Measurements from ENCODE around the gene COL4A1. TPM values are rescaled to one million over a fixed set of nuclear protein-coding genes. Genes with fewer than 3 reads are reported as not detected.

Gene COL4A1
- total RNA-seq, 1 experiment from 2014 or later: 0.12 TPM

GRCh38 chr13:110216398-110217041 is 90.4 kb downstream of the COL4A1 start:
- DNase-seq: no peak
- Mint-ChIP-seq H3K9me3 (ENCODE audit: low read depth, unreplicated experiment) (no peaks in the 10 kb centered on the region), H3K27ac (ENCODE audit: unreplicated experiment) (no peak overlapping the region), H3K4me1 (ENCODE audit: low read depth, unreplicated experiment) (no peaks in the 10 kb centered on the region), H3K4me3 (ENCODE audit: low read depth, unreplicated experiment) (no peak overlapping the region), H3K36me3 (ENCODE audit: insufficient read depth, unreplicated experiment) (no peaks in the 10 kb centered on the region), H3K27me3 (ENCODE audit: unreplicated experiment) (no peaks in the 10 kb centered on the region)
- no peak for TF ChIP-seq CTCF (IDR thresholded peaks at IDR 0.05; ENCODE audit: unreplicated experiment)
- CTCF ChIA-PET: interaction anchor here (0.6 kb wide), 1 partner anchor 31 kb away, joined by 3 read pairs; no protein-coding TSS in a partner anchor
- no TSS peak for BruUV-seq (replicated peaks)
- intact Hi-C loops (cut with micrococcal nuclease; ENCODE audit: unreplicated experiment): no loop called here

- no peaks in the 10 kb centered on the region for H3K9me3 Mint-ChIP-seq (ENCODE audit: low read depth, unreplicated experiment)
- no TSS peak for BruUV-seq (replicated peaks)
- no peak for DNase-seq
- H3K36me3 Mint-ChIP-seq (ENCODE audit: insufficient read depth, unreplicated experiment): no peaks in the 10 kb centered on the region
- no peak overlapping the region for H3K27ac Mint-ChIP-seq (ENCODE audit: unreplicated experiment)
- no peak overlapping the region for H3K4me3 Mint-ChIP-seq (ENCODE audit: low read depth, unreplicated experiment)
- CTCF ChIA-PET: interaction anchor here (0.8 kb wide), 1 partner anchor 997 kb away, joined by 5 read pairs; no protein-coding TSS in a partner anchor
- intact Hi-C loops (cut with micrococcal nuclease; ENCODE audit: unreplicated experiment): no loop called here
- no peak for TF ChIP-seq CTCF (IDR thresholded peaks at IDR 0.05; ENCODE audit: unreplicated experiment)
- H3K27me3 Mint-ChIP-seq (ENCODE audit: unreplicated experiment): no peaks in the 10 kb centered on the region
- H3K4me1 Mint-ChIP-seq (ENCODE audit: low read depth, unreplicated experiment): no peaks in the 10 kb centered on the region
These were observed 91.0 kb downstream of the COL4A1 start for GRCh38 chr13:110216006-110216397.

- no peaks in the 10 kb centered on the region for H3K9me3 Mint-ChIP-seq (ENCODE audit: low read depth, unreplicated experiment)
- no peak for DNase-seq
- no peaks in the 10 kb centered on the region for H3K27me3 Mint-ChIP-seq (ENCODE audit: unreplicated experiment)
- no TSS peak for BruUV-seq (replicated peaks)
- no peaks in the 10 kb centered on the region for H3K36me3 Mint-ChIP-seq (ENCODE audit: insufficient read depth, unreplicated experiment)
- H3K27ac Mint-ChIP-seq (ENCODE audit: unreplicated experiment): no peak overlapping the region
- no peak for TF ChIP-seq CTCF (IDR thresholded peaks at IDR 0.05; ENCODE audit: unreplicated experiment)
- no peak overlapping the region for H3K4me3 Mint-ChIP-seq (ENCODE audit: low read depth, unreplicated experiment)
- CTCF ChIA-PET: interaction anchor here (0.8 kb wide), 1 partner anchor 998 kb away, joined by 5 read pairs; no protein-coding TSS in a partner anchor
- intact Hi-C loops (cut with micrococcal nuclease; ENCODE audit: unreplicated experiment): no loop called here
- no peaks in the 10 kb centered on the region for H3K4me1 Mint-ChIP-seq (ENCODE audit: low read depth, unreplicated experiment)
These were observed 91.4 kb downstream of the COL4A1 start for GRCh38 chr13:110215606-110216005.

- intact Hi-C loops (cut with micrococcal nuclease; ENCODE audit: unreplicated experiment): no loop called here
- Mint-ChIP-seq H3K4me1 (ENCODE audit: low read depth, unreplicated experiment) (no peaks in the 10 kb centered on the region), H3K27ac (ENCODE audit: unreplicated experiment) (no peak overlapping the region), H3K9me3 (ENCODE audit: low read depth, unreplicated experiment) (no peaks in the 10 kb centered on the region), H3K36me3 (ENCODE audit: insufficient read depth, unreplicated experiment) (no peaks in the 10 kb centered on the region), H3K4me3 (ENCODE audit: low read depth, unreplicated experiment) (no peak overlapping the region), H3K27me3 (ENCODE audit: unreplicated experiment) (no peaks in the 10 kb centered on the region)
- CTCF ChIA-PET: no interaction called here
- no peak for DNase-seq
- no TSS peak for BruUV-seq (replicated peaks)
- TF ChIP-seq CTCF (IDR thresholded peaks at IDR 0.05; ENCODE audit: unreplicated experiment): no peak
These were observed 92.3 kb downstream of the COL4A1 start for GRCh38 chr13:110214637-110215036.

All from Calu3 (cell line).